ENCODE data around the gene SARS2.
"Not testable (repeated sequence)": the region's sequence is repeated elsewhere in the genome, so short reads cannot be mapped to it uniquely, and the experiment has no call there.

The SARS2 gene

DNA sequence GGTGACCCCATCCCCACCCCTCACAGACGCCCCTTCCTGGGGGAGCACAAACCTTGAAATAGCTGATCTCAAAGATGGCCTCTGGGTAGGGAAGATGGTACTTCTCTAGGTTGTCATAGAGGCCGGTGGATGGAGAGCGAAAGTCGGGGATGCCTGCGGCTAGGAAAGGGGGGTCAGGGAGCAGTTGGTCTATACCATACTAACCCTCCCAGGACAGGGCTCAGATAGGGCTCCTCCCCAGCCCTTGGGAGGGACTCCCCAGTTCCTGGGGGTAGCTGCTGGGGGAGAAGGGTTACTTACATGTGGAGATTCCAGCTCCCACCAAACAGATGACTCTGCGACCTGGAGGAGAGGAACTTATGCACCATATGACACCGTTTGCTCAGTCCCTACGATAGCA, 40.8 kb downstream of the SARS2 start:
- no peak for DNase-seq

- DNase-seq: no peak
Observed at GRCh38 chr19:38888876-38889275, 41.7 kb downstream of the SARS2 start.

DNA sequence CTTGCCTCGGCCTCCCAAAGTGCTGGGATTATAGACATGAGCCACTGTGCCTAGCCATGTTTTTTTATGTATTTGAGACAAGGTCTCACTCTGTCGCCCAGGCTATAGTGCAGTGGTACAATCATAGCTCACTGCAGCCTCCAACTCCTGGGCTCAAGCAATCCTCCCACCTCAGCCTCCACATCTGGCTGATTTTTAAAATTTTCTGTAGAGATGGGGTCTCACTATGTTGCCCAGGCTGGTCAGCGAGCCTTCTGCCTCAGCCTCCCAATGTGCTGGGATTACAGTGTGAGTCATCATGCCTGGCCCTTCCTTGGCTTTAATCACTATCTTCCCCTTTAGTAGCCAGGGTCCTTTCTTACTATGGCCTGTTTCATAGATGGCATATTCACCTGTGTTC, 45.9 kb downstream of the SARS2 start:
- not testable (repeated sequence) for DNase-seq

- no peak for DNase-seq
Observed at GRCh38 chr19:38883286-38883685, 47.3 kb downstream of the SARS2 start.

- DNase-seq: no peak
Observed at GRCh38 chr19:38880882-38881609, 49.5 kb downstream of the SARS2 start.

GRCh38 chr19:38880076-38880881, 50.3 kb downstream of the SARS2 start:
- DNase-seq: no peak

GRCh38 chr19:38879400-38879751, 51.2 kb downstream of the SARS2 start:
- no peak for DNase-seq

DNA sequence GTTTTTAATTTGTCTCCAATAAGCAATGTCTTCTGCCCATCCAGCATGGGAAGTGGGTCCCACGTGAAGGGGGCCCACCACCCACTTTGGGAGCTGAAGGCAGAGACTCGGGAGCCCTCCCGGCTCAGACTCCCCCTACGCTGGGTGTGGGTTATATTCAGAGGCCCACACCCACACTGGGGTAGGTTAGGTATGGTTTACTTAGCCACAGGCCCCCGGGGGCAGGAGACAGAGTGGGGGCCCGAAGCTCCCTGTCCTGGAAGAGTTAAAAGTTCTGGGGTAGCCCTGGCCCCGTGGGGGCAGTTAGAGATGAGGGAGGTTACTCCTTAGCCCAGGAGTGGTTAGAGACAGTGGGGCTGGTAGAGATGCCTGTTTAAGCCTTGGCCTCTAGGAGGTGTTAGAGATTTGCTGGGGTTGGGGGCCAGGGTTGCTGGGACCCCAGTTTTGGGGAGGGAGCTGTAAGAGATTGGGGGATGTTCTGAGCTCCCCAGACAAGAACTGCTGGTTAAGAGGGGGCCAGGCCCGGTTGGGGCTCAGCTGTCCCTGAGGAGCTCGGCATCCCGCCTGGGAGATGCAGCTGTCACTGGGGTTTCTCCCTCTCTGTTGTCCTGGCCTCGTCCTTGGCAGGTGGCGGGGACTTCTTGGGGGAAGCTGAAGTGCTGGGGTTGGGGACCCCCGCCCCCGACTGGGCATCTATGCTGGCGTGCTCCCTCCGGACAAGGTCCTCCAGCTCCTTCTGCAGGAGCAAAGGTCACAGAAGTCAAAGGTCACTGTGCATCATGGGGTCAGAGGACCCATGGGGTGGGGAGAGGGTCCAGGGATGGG, 51.8 kb downstream of the SARS2 start:
- DNase-seq: no peak

DNA sequence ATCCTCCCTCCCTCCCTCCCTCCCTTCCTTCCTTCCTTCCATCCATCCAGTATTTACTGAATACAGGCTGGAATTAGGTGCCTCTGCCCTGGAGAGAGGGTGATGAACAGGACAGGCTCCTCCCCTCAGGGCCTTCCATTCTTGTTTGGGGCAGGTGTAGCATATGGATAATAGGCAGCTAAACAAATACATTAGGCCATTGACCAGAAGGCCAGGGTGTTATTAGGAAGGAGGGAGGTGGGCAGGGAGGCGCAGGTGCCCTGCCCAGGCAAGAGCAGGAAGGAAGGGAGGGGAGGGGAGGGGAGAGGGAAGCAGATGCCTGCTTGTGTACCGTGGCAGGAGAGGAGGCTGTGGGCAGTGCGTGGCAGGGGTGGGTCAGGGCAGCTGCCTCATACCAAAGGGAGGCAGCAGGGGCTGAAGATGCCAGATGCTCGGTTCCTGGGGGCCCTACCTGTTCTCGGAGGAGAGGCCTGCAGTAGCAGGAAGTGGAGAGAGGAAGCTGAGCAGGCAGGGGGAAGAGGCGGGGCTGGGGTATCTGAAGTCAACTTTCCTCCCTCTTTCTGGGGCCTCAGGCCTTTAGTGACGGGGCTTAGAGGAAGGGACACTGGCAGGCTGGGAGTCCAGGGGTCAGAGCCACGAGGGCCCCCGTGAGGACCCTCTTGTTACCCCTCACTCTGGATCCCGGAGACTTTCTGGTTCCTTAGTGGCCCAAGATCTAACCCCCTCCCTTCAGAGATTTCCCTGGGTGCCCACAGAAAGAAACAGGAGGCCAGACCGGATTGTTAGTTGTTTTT, 52.6 kb downstream of the SARS2 start, which contains the start of gene RINL:
TSS of gene RINL (minus strand) at position 495 of the 794 bp plus-strand sequence. CDS start 1,533 bp downstream, outside the sequence.
- DNase-seq: peak; percentile 69 to 71

- no peak for DNase-seq
Observed at GRCh38 chr19:38875656-38876395, 54.7 kb downstream of the SARS2 start.

- not testable (repeated sequence) for DNase-seq
Observed at GRCh38 chr19:38873400-38873799, 57.2 kb downstream of the SARS2 start.

DNA sequence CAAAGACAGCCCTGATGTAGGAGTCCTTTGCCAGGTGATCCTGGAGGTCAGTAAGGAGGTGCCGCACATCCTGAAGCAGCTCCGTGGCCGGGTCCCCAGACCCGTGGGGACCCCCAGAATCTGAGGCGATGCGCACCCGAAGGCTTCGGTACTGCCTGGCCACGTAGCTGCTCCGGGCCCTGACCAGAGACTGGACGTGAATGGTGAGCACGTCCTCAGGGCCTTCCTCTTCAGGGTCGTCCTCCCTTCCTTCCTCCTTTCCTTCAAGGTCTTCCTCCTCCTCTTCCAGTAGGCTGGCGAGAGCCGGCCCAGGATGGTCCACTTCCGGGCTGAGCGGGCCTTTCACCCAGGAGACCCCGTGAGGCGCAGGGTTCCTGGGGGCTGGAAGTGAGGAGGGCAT, 60.0 kb downstream of the SARS2 start:
- DNase-seq: no peak

- peak; percentile 92 to 95 for DNase-seq
Observed at GRCh38 chr19:38869836-38870607, 60.5 kb downstream of the SARS2 start.

DNA sequence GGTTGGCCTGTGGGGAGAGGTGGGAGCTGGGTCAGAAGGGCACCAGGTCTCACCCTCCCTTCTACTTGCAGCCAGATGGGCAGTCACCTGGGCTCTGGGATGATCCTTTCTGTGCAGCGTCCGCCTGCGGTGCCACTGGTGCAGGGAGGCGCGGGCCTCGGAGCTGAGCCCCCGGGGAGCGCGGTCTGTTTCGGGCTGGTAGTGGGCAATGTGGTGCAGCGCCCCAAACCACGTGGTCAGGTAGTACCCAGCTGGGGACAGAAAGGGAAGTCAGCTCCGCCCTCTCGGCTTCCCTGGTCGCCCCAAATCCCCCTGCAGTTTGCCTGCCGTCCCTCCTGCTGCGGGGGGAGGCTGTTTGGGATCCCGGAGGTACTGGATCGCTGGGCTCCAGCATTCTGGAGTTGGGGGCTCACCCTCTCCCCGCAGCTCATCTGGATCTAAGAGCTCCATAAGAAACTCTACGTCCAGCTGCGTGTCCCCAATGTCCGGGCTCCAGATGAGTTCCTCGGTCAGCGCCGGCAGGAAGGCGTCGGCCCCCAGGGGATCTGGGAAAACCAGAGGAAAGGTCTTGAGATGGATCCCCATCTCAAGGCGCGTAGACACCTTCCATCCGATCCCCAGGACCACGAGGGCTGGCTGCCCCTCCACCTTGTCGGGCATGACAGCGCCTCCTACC, 61.3 kb downstream of the SARS2 start:
- peak in 1 of 2 donors; percentile 26 for DNase-seq

DNA sequence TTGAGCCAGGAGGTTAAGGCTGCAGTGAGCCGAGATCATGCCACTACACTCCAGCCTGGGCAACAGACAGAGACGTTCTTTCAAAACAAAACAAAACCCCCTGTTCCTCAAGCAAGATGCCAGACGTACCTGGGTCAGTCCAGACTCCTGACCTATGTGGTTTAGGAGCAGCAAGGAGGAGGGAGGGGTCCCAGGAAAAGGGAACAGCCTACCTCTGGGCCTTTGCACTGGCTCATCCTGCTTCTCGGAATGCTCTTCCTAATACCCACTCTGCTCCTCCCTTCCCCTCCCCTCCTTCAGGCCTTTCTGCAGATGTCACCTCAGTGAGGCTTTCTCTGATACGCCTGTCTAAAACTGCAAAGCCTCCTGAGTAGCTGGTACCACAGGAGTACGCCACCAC, 62.0 kb downstream of the SARS2 start:
- no peak for DNase-seq

- DNase-seq: no peak
Observed at GRCh38 chr19:38867171-38867780, 63.3 kb downstream of the SARS2 start.
